Mesendoderm (in vitro differentiated cells): ENCODE results near the gene NXPH4.

Experiments used
- DNase-seq: peaks from one replicate; pipeline ENCODE4 v3.0.0; 2013
- H2AK5ac ChIP-seq: 2 replicates; pipeline ENCODE4 v1.6.1; 2013; ENCODE audit warnings: low read length, inconsistent platforms
- H2BK120ac ChIP-seq: 2 replicates; pipeline ENCODE4 v1.6.1; 2013; ENCODE audit warnings: low read depth, mild to moderate bottlenecking, low read length, moderate library complexity, mixed read lengths
- H2BK15ac ChIP-seq: replicated peaks from 2 replicates; pipeline ENCODE4 v1.6.1; 2013; ENCODE audit warnings: low read depth, mild to moderate bottlenecking, moderate library complexity
- H2BK5ac ChIP-seq: 2 replicates; pipeline ENCODE4 v1.6.1; 2013; ENCODE audit warnings: low read length, inconsistent platforms
- H3K18ac ChIP-seq: 2 replicates; pipeline ENCODE4 v1.6.1; 2013; ENCODE audit warnings: mild to moderate bottlenecking, low read length, mixed read lengths
- H3K23ac ChIP-seq: one replicate; pipeline ENCODE4 v1.6.1; 2013; ENCODE audit warnings: low read length
- H3K27ac ChIP-seq: 2 replicates; pipeline ENCODE4 v1.5.1; 2013; ENCODE audit warnings: low read depth, mild to moderate bottlenecking, inconsistent platforms, low read length, moderate library complexity
- H3K27me3 ChIP-seq: 2 replicates; pipeline ENCODE4 v1.6.1; 2013; ENCODE audit warnings: low read length, control low read depth, mild to moderate bottlenecking, inconsistent platforms; ENCODE audit not compliant: insufficient read depth, poor library complexity
- H3K36me3 ChIP-seq: 2 replicates; pipeline ENCODE4 v1.6.1; 2013; ENCODE audit warnings: low read length, inconsistent platforms; ENCODE audit not compliant: control insufficient read depth, insufficient read depth
- H3K4ac ChIP-seq: one replicate; pipeline ENCODE4 v1.6.1; 2013; ENCODE audit warnings: low read depth, mild to moderate bottlenecking, low read length, moderate library complexity
- H3K4me1 ChIP-seq: 2 replicates; pipeline ENCODE4 v1.6.1; 2013; ENCODE audit warnings: low read depth, low read length, inconsistent platforms; ENCODE audit not compliant: control insufficient read depth
- H3K4me2 ChIP-seq: 2 replicates; pipeline ENCODE4 v1.6.1; 2013; ENCODE audit warnings: low read length
- H3K4me3 ChIP-seq: 2 replicates; pipeline ENCODE4 v1.5.1; 2013; ENCODE audit warnings: mild to moderate bottlenecking, low read length
- H3K56ac ChIP-seq: one replicate; pipeline ENCODE4 v1.6.1; 2013; ENCODE audit warnings: low read length
- H3K79me1 ChIP-seq: 2 replicates; pipeline ENCODE4 v1.6.1; 2013; ENCODE audit warnings: low read length, inconsistent platforms
- H3K79me2 ChIP-seq: 2 replicates; pipeline ENCODE4 v1.6.1; 2013; ENCODE audit warnings: mild to moderate bottlenecking, low read length; ENCODE audit not compliant: control insufficient read depth, insufficient read depth
- H3K9ac ChIP-seq: 2 replicates; pipeline ENCODE4 v1.6.1; 2013; ENCODE audit warnings: low read length, inconsistent platforms
- H4K5ac ChIP-seq: one replicate; pipeline ENCODE4 v1.6.1; 2013; ENCODE audit warnings: low read length
- H4K8ac ChIP-seq: one replicate; pipeline ENCODE4 v1.6.1; 2013; ENCODE audit warnings: low read depth, mild to moderate bottlenecking, control low read depth, low read length, moderate library complexity
- WGBS: extraction: QIAGEN DNeasy Blood & Tissue Kit; methylation state at CpG from one replicate; pipeline ENCODE4 v1.1.7; 2013; ENCODE audit warnings: low lambda C conversion rate, missing lambda C conversion rate; ENCODE audit not compliant: insufficient coverage; ENCODE audit errors: extremely low coverage; 5-methylcytosine and 5-hydroxymethylcytosine counted together

NXPH4 gene

GRCh38 chr12:57231276-57232021, 14.9 kb downstream of the NXPH4 start:
- Histone ChIP-seq H4K8ac (no peak overlapping the region), H3K9ac (peak overlapping the region; percentile 85), H3K23ac (no peak overlapping the region), H3K56ac (peak overlapping the region; percentile 95), H2BK5ac (no peak overlapping the region), H2AK5ac (no peak overlapping the region), H3K4me1 (peaks cover 7% of the 10 kb centered on the region), H3K4ac (no peak overlapping the region), H3K18ac (no peak overlapping the region), H3K27me3 (peaks cover 8% of the 10 kb centered on the region), H3K27ac (no peak overlapping the region), H3K4me2 (peak overlapping the region; percentile 94), H3K79me2 (peaks cover 14% of the 10 kb centered on the region), H2BK15ac (no peak overlapping the region), H2BK120ac (no peak overlapping the region), H3K4me3 (no peak overlapping the region), H4K5ac (no peak overlapping the region), H3K79me1 (peaks cover 24% of the 10 kb centered on the region), H3K36me3 (peaks cover 24% of the 10 kb centered on the region)
- DNase-seq: no peak
- no CpG with 5 or more reads among the region's 13 CpGs for WGBS

GRCh38 chr12:57232156-57232756, 15.7 kb downstream of the NXPH4 start:
- Histone ChIP-seq H3K23ac (no peak overlapping the region), H2BK15ac (no peak overlapping the region), H3K27ac (no peak overlapping the region), H2BK120ac (no peak overlapping the region), H3K56ac (no peak overlapping the region), H3K4me3 (no peak overlapping the region), H3K18ac (no peak overlapping the region), H3K4me1 (peaks cover 7% of the 10 kb centered on the region), H3K79me1 (peaks cover 24% of the 10 kb centered on the region), H3K79me2 (peaks cover 14% of the 10 kb centered on the region), H3K36me3 (peaks cover 24% of the 10 kb centered on the region), H3K27me3 (peaks cover 13% of the 10 kb centered on the region), H3K9ac (peak overlapping the region; percentile 85), H3K4ac (no peak overlapping the region), H3K4me2 (no peak overlapping the region), H2BK5ac (no peak overlapping the region), H4K8ac (no peak overlapping the region), H4K5ac (no peak overlapping the region), H2AK5ac (no peak overlapping the region)
- no peak for DNase-seq
- WGBS: no CpG with 5 or more reads among the region's 19 CpGs

GRCh38 chr12:57233357-57234232, 17.0 kb downstream of the NXPH4 start:
- H2AK5ac ChIP-seq: no peak overlapping the region
- no peak overlapping the region for H3K18ac ChIP-seq
- H3K79me1 ChIP-seq: peaks cover 24% of the 10 kb centered on the region
- peaks cover 14% of the 10 kb centered on the region for H3K79me2 ChIP-seq
- no peak for DNase-seq
- peaks cover 24% of the 10 kb centered on the region for H3K36me3 ChIP-seq
- H4K8ac ChIP-seq: no peak overlapping the region
- H3K4me1 ChIP-seq: peaks cover 7% of the 10 kb centered on the region
- H3K4me2 ChIP-seq: no peak overlapping the region
- no peak overlapping the region for H2BK5ac ChIP-seq
- WGBS: no CpG with 5 or more reads among the region's 15 CpGs
- no peak overlapping the region for H3K27ac ChIP-seq
- no peak overlapping the region for H2BK120ac ChIP-seq
- no peak overlapping the region for H3K4ac ChIP-seq
- no peak overlapping the region for H3K4me3 ChIP-seq
- H3K56ac ChIP-seq: no peak overlapping the region
- H3K23ac ChIP-seq: no peak overlapping the region
- H2BK15ac ChIP-seq: no peak overlapping the region
- H3K9ac ChIP-seq: no peak overlapping the region
- peaks cover 20% of the 10 kb centered on the region for H3K27me3 ChIP-seq
- no peak overlapping the region for H4K5ac ChIP-seq

GRCh38 chr12:57234233-57234570, 17.6 kb downstream of the NXPH4 start:
- Histone ChIP-seq H3K79me2 (peaks cover 14% of the 10 kb centered on the region), H2BK5ac (no peak overlapping the region), H2BK15ac (no peak overlapping the region), H4K5ac (no peak overlapping the region), H3K27ac (no peak overlapping the region), H3K36me3 (peaks cover 24% of the 10 kb centered on the region), H3K56ac (no peak overlapping the region), H3K18ac (no peak overlapping the region), H3K4me3 (no peak overlapping the region), H3K9ac (no peak overlapping the region), H3K4me1 (peaks cover 7% of the 10 kb centered on the region), H3K79me1 (peaks cover 24% of the 10 kb centered on the region), H3K23ac (no peak overlapping the region), H3K4me2 (no peak overlapping the region), H3K4ac (no peak overlapping the region), H4K8ac (no peak overlapping the region), H2BK120ac (no peak overlapping the region), H3K27me3 (peaks cover 20% of the 10 kb centered on the region), H2AK5ac (no peak overlapping the region)
- DNase-seq: no peak
- WGBS: no CpG with 5 or more reads among the region's 3 CpGs

- Histone ChIP-seq H3K18ac (no peak overlapping the region), H3K4me1 (peaks cover 7% of the 10 kb centered on the region), H3K9ac (no peak overlapping the region), H3K23ac (no peak overlapping the region), H3K4me2 (no peak overlapping the region), H2BK5ac (no peak overlapping the region), H3K27me3 (peaks cover 22% of the 10 kb centered on the region), H2BK15ac (no peak overlapping the region), H3K56ac (no peak overlapping the region), H3K27ac (no peak overlapping the region), H3K79me2 (peaks cover 14% of the 10 kb centered on the region), H3K36me3 (peaks cover 24% of the 10 kb centered on the region), H2AK5ac (no peak overlapping the region), H4K5ac (no peak overlapping the region), H4K8ac (no peak overlapping the region), H3K79me1 (peaks cover 24% of the 10 kb centered on the region), H2BK120ac (no peak overlapping the region), H3K4ac (no peak overlapping the region), H3K4me3 (no peak overlapping the region)
- WGBS: no CpG with 5 or more reads among the region's 10 CpGs
- no peak for DNase-seq
Observed at GRCh38 chr12:57234571-57235016, 18.0 kb downstream of the NXPH4 start.
